Esophagus muscularis mucosa (tissue), 4 donors: Measurements from ENCODE around the gene ADAMTSL5. TPM values are rescaled to one million over a fixed set of nuclear protein-coding genes. Genes with fewer than 3 reads are reported as not detected.

Experiments used
- DNase-seq: peaks from one replicate; pipeline ENCODE4 v3.0.0-alpha.2; 2017; ENCODE audit errors: extremely low spot score
- H3K27ac ChIP-seq, 4 donors: fragments of 200-600 bp; sonication (generic); replicated peaks in 1 of 4; 1 replicate in 3 of 4; 2 replicates in 1 of 4; pipeline ENCODE4 v1.5.1; 2016 to 2019; ENCODE audit warnings: mild to moderate bottlenecking in 1 of 4
- H3K27me3 ChIP-seq, 4 donors: fragments of 200-600 bp; sonication (generic); one replicate each; pipeline versions ENCODE4 v1.5.1 to v1.6.0; 2016 to 2019
- H3K36me3 ChIP-seq, 4 donors: fragments of 200-600 bp; sonication (generic); one replicate each; pipeline ENCODE4 v1.5.1; 2016 to 2019
- H3K4me1 ChIP-seq, 4 donors: fragments of 200-600 bp; sonication (generic); one replicate each; pipeline ENCODE4 v1.5.1; 2016 to 2019
- H3K4me3 ChIP-seq, 4 donors: fragments of 200-600 bp; sonication (generic); 1 replicate in 2 of 4; 2 replicates in 2 of 4; pipeline ENCODE4 v1.5.1; 2016 to 2019; ENCODE audit warnings: mild to moderate bottlenecking in 4 of 4, moderate library complexity in 1 of 4
- H3K9me3 ChIP-seq, 4 donors: fragments of 200-600 bp; sonication (generic); 1 replicate in 3 of 4; 2 replicates in 1 of 4; pipeline ENCODE4 v1.5.1; 2016 to 2019
- CTCF ChIP-seq, 3 experiments: fragments of 200-600 bp in 2 of 3; fragments of 450-650 bp in 1 of 3; sonication (generic) in 2 of 3; IDR thresholded peaks; one replicate each; pipeline ENCODE4 v1.5.1; 2017 to 2019; ENCODE audit warnings: antibody characterized with exemption in 3 of 3, mild to moderate bottlenecking in 2 of 3, moderate library complexity in 1 of 3
- EP300 ChIP-seq: sonication (generic); formaldehyde crosslinking; IDR thresholded peaks from one replicate; pipeline ENCODE4 v1.6.1; 2017; ENCODE audit warnings: antibody characterized with exemption
- POLR2A ChIP-seq: fragments of 450-650 bp; IDR thresholded peaks from one replicate; pipeline ENCODE4 v1.6.1; 2017; ENCODE audit warnings: antibody characterized with exemption, moderate library complexity, mild to moderate bottlenecking, low read depth
- POLR2AphosphoS5 ChIP-seq, 2 donors: sonication (generic); formaldehyde crosslinking; IDR thresholded peaks; one replicate each; pipeline ENCODE4 v1.6.1; 2017; ENCODE audit warnings: antibody characterized with exemption in 2 of 2
- WGBS: methylation state at CpG from one replicate; pipeline ENCODE4 v1.1.5; 2018; 5-methylcytosine and 5-hydroxymethylcytosine counted together
- intact Hi-C: fragments of 100-400 bp; cut with DNase I; formaldehyde crosslinking; loops from one replicate; pipeline ENCODE4 v1.15.1; 2023
- total RNA-seq, 4 donors: library from RNA; depleted of rRNA; stranded (reverse); fragments of >200 nt; gene quantifications; one replicate each; pipeline versions ENCODE4 v1.1.0 to v1.2.1, GENCODE V29; 2016

ADAMTSL5 gene
- total RNA-seq, 4 donors from 2014 or later, result 3.9 to 5.9 (median 4.7) TPM

- H3K27ac ChIP-seq, result no peak overlapping the region
Measured at GRCh38 chr19:1491849-1492170, 21.0 kb downstream of the ADAMTSL5 start.

GRCh38 chr19:1491114-1491848, 21.5 kb downstream of the ADAMTSL5 start, which contains the start of gene REEP6:
Gene REEP6, plus strand, starts transcription at chr19:1491181. Its CDS starts 89 bp downstream, at chr19:1491270.
- TF ChIP-seq POLR2AphosphoS5 (IDR thresholded peaks at IDR 0.05), result peak in 1 of 2 donors; percentile 23
- no peak for TF ChIP-seq CTCF (IDR thresholded peaks at IDR 0.05)
- 7% methylated on average over 13 of the region's 73 CpGs for WGBS
- intact Hi-C loops, result no loop called here
- Histone ChIP-seq H3K27ac (peak within 1 kb of the TSS; percentile 76 to 85 (median 82)), H3K36me3 (no peaks in the 10 kb centered on the region), H3K9me3 (no peaks in the 10 kb centered on the region), H3K27me3 (peaks cover 0 to 28% (median 0%) of the 10 kb centered on the region in 4 donors), H3K4me3 (peak within 1 kb of the TSS; percentile 56 to 75 (median 60)), H3K4me1 (peaks cover 17 to 21% (median 19%) of the 10 kb centered on the region in 4 donors)
- DNase-seq, result no peak

More at GRCh38 chr19:1491849-1492170, 21.0 kb downstream of the ADAMTSL5 start:
- 55% methylated on average over 12 of the region's 12 CpGs for WGBS
- H3K4me1 ChIP-seq, result peaks cover 17 to 21% (median 19%) of the 10 kb centered on the region in 4 donors
- TF ChIP-seq EP300, result no peak
- TF ChIP-seq POLR2AphosphoS5 (IDR thresholded peaks at IDR 0.05), result no peak
- TF ChIP-seq CTCF (IDR thresholded peaks at IDR 0.05), result no peak
- TF ChIP-seq POLR2A, result no peak
- intact Hi-C loops, result no loop called here
- DNase-seq, result no peak
- peak overlapping the region in 3 of 4 donors; percentile 54 to 75 (median 58) for H3K4me3 ChIP-seq
- no peaks in the 10 kb centered on the region for H3K36me3 ChIP-seq
- H3K27me3 ChIP-seq, result peaks cover 0 to 33% (median 0%) of the 10 kb centered on the region in 4 donors
- no peaks in the 10 kb centered on the region for H3K9me3 ChIP-seq

- WGBS, result under 1% methylated on average over 30 of the region's 74 CpGs
- no peak for TF ChIP-seq EP300
- no peak for TF ChIP-seq POLR2A
- peak in 1 of 3 experiments; percentile 34 for TF ChIP-seq CTCF (IDR thresholded peaks at IDR 0.05)
- TF ChIP-seq POLR2AphosphoS5 (IDR thresholded peaks at IDR 0.05), result peak; percentile 54 to 78
- Histone ChIP-seq H3K4me3 (peak within 1 kb of the TSS; percentile 56 to 75 (median 60)), H3K36me3 (no peaks in the 10 kb centered on the region), H3K9me3 (no peaks in the 10 kb centered on the region), H3K4me1 (peaks cover 17 to 21% (median 19%) of the 10 kb centered on the region in 4 donors), H3K27me3 (peaks cover 0 to 20% (median 0%) of the 10 kb centered on the region in 4 donors), H3K27ac (peak within 1 kb of the TSS; percentile 76 to 85 (median 82))
- intact Hi-C loops, result no loop called here
- DNase-seq, result peak; percentile 100
Measured at GRCh38 chr19:1490311-1491113, 22.3 kb downstream of the ADAMTSL5 start, which contains the start of gene PCSK4. Gene PCSK4, minus strand, starts transcription at chr19:1490350. Its CDS starts 4 bp downstream, at chr19:1490346.

GRCh38 chr19:1489463-1490310, 23.1 kb downstream of the ADAMTSL5 start:
- Histone ChIP-seq H3K27ac (peak overlapping the region; percentile 76 to 85 (median 82)), H3K4me3 (peak overlapping the region; percentile 54 to 75 (median 60)), H3K36me3 (no peaks in the 10 kb centered on the region), H3K27me3 (peaks cover 0 to 18% (median 0%) of the 10 kb centered on the region in 4 donors), H3K9me3 (no peaks in the 10 kb centered on the region), H3K4me1 (peaks cover 17 to 21% (median 19%) of the 10 kb centered on the region in 4 donors)
- 44% methylated on average over 19 of the region's 37 CpGs for WGBS
- DNase-seq, result no peak
- no peak for TF ChIP-seq EP300
- TF ChIP-seq POLR2A, result no peak
- no peak for TF ChIP-seq POLR2AphosphoS5 (IDR thresholded peaks at IDR 0.05)
- TF ChIP-seq CTCF (IDR thresholded peaks at IDR 0.05), result no peak
- intact Hi-C loops, result no loop called here
